GM19468 (cell line): Measurements from ENCODE around the gene NFYC.

ENCODE experiments used
- ATAC-seq: cut with Tn5 transposase; IDR thresholded peaks from one replicate; pipeline ENCODE4 v1.9.1; 2021; ENCODE audit warnings: mild to moderate bottlenecking, moderate library complexity, moderate number of reproducible peaks; ENCODE audit not compliant: unreplicated experiment; ENCODE audit errors: extremely low read depth

Gene NFYC

DNA sequence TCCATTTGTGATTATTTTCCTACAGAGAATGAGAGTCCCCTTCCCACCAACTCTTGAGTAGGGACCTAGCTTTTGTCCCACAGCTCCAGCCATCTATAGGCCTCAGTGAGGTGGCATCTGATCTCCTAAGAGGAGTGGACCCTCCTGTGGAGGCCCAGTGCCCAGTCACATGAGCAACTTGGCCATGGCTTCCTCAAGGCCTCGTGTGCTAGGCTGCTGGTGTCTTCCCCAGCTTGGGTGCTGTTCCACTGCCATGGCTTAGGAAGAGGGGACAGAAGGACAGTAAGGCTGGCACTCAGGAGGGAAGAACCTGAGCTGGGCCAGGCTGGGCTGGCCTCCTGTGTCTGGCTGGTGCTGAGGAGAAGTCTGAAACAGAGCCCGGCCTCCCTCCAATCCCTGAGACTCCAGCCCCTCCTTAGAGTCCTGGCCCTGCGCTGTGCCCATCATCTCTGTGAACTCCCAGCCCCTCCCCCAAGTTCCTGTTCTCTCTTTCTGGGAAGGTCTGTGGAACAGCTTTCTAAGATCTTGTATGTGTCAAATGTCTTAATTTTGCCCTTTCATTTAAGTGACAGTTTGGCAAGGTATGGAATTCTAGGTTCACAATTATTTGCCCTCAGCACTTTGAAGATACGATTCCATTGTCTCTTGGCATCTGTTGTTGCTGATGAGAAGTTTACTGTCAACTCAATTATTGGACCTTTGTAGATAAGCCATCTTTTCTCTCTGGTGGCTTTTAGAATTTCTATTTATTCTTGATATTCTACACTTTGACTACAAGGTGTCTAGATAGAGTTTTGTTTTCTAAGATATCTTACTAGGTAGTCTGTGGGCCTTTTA lies 85.0 kb downstream of the NFYC start:
- no peak for ATAC-seq

DNA sequence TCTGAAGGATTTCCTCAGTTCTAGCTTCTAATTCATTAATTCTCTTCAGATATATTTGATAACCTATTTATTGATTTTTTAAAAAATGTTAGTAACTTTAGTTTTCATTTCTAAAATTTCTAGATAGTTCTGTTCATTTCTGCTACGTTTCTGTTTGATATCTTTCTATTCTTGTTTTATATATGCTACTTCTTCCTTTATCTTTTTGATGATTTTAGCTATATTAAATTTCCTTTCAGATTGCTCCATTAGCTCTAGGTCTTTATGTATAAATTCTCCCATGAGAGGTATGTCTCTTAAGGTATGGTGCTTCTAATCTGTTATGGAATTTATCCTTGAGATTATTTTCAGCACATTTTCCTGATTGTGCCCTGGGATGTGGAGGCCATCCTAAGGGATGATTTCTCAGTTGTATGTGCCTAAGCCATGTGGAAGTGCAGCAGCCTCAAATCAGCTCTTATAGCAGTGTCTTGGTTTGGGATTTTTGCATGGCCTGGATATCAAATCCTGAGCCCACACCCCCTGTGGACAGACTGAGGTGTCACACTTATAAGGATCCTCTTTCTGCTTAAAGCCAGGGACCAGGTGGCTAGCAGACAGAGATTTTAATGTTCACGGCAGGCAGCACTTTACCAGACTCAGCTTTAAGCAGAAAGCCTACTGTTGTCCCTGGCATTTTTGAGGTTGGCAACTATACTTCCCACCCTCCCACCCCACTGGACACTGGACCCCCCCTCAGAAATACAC lies 85.9 kb downstream of the NFYC start:
- ATAC-seq: no peak

DNA sequence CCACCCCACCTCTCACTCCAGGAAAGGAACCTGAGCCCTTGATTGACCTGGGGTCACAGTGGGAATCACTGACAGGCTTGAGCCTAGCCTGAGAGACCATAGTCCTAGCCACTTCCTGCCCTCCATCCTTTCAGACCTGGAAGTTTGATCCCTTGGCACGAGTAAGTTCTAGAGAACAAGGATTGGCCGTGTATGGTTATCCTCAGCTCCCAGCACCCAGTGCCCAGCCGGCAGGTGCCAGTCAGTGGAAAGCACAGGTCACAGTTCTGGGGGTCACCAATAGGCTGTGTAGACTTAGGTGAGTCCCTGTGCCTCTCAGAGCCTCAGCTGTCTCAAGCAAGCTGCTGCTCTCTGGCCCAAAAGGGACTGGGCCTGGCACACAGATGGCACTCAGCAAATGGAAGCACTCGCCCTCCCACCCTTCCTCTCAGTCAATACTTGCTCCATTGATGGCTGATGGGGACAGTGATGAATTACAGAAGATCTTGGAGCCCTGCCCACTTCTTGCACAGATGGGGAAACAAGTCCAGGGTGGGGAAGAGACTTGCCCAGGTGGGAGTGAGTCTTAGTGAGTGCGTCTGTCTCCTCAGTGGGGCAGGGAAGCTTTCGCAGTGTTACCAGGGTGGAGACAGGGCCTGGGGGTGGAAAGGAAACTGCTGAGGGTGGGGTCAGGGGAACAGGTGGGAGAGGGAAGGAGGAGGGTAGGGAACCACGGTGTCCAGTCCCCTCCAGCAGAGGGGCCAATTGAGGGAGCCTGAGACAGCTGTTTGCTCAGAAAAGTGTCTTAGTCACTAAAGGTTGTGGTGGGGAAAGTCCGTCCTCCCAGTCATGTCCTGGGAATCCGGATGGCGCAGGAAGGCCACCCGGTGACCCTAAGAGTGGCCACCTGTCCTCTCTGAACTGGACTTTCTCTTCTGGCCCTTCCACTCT lies 89.4 kb downstream of the NFYC start:
- ATAC-seq: no peak

DNA sequence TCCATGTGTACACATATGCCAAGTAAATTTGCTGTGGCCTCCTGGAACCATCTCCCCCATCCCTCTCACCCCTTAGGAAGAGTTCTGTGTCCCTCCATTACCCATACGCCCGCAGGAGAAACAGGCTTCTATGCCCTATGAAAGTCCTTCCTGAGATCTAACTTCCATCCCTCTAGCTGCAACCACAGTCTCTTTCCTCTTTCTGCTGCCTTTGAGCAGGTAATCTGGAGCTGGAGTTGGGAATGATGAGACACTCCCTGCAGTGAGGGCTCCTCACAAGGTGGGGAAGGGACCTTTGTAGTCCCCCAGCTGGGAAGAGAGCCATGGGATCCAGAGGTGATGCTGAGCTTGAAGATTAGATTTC lies 90.1 kb downstream of the NFYC start:
- ATAC-seq: no peak

DNA sequence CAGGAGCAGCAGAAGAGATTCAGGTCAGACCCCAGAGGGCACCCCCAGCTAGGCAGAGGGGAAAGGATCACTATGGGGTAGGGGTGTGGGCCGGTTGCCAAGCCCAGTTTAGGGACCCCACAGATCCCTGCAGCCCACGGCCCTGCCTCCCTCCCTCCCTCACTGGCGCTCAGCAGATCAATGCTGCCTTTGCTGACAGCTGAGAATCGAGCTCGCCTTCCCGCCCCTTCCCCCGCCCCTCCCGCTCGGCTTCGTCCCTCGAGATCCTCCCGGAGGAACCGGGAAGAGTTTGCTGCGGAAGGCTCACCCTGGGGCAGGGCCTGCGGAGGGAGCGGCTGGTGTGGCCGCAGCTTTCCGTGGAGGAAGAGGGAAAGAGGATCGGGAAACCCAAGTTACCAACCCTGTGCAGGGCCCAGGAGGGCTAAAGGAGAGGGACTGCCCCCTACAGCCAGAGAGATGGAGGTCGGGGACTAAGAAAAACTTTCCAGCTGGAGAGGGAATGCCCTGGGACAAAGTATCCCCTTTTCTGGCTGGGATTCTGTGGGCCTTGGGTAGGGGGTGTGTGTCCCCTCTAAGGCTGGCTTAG lies 91.0 kb downstream of the NFYC start:
- no peak for ATAC-seq

DNA sequence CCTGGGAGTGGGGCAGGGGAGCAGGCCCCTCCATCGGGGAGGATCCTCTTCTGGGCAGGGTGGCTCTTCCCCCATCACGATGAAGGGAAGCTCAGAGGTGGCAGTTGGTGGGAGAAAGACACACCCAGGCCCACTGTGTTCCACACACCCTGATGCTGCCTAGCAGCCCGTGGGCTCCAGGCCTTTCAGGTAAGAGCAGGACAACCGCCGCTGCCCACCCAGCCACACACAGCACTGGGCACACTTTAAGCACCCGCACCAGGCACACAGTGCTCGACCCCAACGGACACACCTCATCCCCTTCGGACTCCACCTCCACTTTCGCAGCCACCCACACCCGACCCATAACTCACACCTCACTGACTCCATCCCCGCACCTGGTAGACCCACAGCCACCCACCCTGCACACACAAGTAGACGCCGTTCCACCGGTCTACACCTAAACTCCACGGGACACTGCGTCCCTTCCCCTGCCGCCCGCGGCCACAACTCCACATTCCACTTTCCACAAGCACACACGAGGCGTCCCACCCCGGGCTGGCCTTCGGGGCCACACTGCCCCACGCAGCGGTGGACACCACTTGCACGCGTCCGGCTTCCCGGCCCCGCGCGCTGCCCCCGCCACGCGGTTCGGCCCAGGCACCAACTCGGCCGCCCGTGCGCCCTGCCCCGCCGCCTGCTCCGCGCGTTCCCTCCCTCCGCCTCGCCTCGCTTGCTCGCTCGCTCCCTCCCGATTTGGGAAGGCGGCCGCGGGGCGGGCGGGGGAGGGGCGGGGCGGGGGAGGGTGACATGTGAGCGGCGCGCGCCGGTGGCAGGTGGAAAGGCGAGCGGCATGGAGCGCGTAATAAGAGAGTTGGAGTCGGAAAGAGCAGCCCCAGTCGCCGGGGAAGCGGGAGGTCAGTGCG lies 91.7 kb downstream of the NFYC start, which contains the start of gene KCNQ4:
KCNQ4 (plus strand) TSS at position 787 of the 905 bp plus-strand sequence. CDS start 307 bp downstream, outside the sequence.
- no peak for ATAC-seq

DNA sequence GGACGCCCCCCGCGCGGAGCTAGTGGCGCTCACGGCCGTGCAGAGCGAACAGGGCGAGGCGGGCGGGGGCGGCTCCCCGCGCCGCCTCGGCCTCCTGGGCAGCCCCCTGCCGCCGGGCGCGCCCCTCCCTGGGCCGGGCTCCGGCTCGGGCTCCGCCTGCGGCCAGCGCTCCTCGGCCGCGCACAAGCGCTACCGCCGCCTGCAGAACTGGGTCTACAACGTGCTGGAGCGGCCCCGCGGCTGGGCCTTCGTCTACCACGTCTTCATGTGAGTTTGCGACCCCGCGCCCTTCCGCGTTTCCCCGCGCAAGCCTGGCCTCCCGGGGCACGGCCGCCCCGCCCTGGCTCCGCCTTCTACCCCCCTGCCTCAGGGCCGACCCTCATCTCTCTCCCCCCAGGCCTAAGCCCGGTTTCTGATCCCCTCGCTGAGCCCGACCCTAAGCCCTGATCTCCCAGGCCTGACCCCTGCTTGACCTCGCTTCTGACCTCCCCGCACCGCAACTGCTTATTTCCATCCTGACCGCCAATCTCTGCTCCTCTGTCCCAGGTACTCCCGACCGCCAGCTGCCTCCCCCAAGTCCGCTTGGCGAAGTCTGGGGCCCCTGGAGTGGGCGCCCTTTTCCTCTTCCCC lies 92.8 kb downstream of the NFYC start:
- ATAC-seq: no peak

DNA sequence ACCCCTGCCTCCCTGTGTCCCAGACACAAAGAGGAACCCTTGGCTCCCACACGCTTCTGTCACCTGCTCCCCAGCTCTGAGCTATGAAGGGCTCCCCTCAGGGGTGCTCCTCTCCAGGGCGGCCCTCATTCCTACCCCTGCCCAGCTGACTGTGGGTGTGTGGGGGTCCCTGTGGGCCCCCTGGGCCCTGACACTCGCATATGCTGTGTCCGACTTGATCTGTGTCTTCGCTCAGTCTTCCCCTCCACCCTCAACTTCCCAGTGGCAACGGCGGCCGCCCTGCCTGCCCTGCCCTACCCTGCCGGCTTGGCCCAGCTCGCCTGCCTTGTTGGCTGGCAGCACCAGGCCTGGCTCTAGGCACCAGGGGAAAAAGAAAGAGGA lies 93.3 kb downstream of the NFYC start:
- ATAC-seq: no peak

DNA sequence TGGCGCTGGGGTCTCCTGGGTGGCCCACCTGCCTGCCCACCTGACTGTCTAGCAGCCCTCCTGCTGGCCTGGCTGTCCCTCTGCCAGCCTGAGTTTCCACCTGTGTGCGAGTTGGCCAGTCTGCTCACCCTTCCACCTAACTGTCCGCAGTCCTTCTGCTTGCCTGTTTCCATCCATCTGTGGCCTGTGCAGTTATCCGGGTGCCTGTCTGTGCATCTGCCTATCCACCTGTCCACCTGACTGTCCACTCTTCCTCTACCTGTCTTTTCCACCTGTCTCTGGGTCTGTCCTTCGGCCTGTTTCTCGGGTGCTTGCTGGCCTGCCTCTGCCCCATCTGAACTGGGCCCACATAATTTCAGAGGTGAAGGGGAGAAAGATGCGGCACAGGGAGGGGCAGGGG lies 93.9 kb downstream of the NFYC start:
- no peak for ATAC-seq

DNA sequence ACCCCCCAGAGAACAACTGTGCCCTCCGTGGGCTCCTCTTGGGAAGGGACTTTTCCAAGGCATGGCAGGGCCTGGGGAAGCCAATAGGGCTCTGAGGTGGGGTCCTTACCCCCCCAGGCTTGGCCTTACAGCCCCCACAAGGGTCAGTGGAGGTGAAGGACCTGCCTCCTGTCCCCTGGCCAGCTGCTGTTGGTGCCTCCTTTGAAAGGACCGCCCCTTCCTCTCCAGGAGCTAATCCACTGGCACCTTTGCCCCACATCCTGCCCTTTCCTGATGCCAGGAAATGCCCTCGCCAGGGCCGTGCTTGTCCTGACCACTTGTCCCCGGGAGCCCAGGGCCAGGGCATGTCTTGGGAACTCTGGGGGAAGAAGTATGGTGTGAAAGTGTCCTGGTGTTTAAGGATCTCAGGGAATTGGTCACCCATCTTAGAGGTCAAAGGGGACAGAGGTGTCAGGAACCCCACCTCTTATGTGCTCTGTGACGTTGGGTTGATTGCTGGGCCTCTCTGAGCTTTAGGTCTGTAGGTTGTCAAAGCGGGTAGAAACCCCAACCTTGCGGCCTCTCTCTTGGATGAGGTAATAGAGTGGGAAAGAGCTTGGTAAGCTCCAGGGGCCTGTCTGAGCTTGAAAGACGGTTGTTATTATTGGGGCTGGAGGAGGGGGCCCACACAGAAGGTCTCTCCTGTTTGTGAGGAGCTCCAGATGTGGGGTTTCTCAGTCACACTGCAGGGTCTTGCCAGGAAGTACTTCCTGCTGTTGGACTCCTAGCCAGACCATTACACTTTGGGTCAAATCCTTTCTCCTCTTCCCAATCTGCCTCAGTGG lies 94.9 kb downstream of the NFYC start:
- ATAC-seq: no peak

DNA sequence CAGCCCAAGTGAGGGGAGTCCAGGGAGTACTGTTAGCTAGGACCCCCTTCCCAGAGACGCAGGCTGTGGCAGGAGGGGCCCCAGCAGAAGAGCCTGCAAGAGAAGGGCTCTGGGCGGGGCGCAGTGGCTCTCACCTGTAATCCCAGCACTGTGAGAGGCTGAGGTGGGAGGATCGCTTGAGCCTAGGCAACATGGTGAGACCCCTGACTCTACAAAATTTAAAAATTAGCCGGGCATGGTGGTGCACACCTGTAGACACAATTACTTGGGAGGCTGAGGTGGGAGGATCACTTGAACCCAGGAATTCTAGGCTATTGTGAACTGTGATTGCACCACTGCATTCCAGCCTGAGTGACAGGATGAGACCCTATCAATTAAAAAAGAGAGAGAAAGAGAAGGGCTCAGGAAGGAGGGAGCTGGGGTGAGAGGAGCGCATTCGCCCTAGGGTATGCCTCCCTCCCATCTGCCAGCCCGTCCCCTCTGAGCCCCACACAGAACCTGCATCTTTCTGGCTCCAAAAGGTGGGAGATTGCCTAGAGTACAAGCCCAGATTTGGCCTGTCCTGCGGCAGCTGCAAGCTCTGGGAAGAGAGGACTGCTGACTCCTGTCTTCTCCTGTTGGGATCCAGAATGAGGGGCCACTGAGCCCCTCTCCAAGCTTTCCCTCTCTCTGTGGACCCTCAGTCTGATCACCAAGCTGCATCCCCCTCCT lies 95.6 kb downstream of the NFYC start:
- ATAC-seq: no peak

DNA sequence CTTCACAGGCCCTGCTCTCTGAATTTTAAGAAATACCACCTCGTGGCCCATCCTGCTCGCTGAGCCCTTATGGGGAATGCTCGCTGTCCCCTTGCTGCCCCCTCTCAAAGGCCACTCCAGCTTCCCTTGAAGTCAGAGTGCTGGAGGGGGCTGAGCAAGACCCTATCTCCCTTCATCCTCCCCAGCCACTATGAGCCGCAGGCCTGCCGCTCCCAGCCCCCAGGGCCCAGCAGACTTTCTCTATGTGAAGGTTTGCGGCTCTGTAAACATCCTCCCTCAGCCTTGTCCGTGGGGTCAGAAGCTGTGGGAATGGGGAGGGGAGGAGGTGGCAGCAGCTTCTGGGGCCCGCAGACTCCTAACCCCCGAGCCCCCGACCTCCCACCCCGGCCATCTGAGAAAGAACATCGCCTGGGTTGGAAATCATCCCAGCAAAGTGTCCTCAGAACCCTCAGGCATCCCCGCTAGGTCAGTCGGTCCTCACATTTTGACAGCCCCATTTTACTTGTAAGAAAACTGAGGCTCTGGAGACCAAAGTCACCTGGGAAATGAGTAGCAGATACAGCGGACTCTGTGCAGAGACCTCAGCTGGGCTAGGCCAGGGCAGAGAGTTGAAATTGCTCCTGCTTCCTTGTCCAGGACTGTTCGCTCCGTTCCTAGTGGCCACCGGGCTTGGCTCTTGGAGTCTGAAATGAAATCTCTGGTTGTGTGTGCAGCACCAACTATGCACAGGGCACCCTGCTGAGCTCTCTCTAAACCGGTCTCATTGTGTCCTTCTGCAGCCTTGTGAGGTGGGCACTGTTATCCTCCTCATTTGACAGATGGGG lies 96.4 kb downstream of the NFYC start:
- no peak for ATAC-seq

DNA sequence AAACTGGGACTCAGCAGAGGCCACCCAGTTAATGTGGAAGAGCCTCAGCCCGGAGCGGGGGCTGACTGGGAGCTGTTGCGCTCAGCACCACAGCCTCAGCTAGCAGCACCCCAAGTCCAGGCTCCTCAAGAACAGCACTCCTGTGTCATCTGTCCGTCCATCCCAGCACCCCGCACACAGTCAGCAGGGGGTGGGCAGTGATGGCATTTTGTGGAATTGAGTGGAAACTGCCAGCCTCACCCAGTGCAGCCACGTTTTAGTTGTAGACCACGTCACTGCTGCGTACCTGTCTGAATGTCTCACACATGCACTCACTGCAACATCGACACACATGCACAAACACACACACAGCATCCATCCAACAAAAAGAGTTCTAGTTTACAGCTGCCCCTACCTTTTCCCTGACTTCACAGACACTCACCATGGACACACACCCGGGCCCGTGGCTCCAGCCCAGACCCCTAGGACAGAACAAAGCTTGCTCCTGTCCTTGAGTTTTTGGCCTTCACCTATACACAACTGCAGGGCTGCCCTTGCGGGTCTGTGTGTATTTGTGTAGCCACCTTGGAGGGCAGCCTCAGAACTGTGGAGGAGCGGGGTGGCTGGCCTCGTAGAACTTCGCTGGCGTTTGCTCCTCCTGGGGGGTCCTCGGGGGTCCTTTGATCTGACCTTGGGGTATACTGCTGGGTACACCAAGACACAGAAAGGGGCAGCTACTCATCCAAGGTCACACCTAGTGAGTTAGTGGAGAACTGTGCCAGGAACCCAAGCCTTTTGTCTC lies 97.2 kb downstream of the NFYC start:
- no peak for ATAC-seq

DNA sequence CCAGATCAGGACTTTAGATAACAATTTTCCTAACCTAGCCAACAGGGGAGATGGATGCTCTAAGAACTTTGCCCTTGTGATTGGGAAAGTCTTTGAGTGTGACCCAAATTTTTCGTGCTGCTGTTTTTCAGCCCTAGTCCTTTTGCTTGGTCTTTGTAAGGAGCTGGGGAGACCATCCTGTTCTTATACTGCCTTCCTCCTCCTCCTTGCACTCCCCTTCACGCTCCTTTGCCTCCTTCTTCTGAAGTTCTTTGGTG lies 97.8 kb downstream of the NFYC start:
- ATAC-seq: no peak

DNA sequence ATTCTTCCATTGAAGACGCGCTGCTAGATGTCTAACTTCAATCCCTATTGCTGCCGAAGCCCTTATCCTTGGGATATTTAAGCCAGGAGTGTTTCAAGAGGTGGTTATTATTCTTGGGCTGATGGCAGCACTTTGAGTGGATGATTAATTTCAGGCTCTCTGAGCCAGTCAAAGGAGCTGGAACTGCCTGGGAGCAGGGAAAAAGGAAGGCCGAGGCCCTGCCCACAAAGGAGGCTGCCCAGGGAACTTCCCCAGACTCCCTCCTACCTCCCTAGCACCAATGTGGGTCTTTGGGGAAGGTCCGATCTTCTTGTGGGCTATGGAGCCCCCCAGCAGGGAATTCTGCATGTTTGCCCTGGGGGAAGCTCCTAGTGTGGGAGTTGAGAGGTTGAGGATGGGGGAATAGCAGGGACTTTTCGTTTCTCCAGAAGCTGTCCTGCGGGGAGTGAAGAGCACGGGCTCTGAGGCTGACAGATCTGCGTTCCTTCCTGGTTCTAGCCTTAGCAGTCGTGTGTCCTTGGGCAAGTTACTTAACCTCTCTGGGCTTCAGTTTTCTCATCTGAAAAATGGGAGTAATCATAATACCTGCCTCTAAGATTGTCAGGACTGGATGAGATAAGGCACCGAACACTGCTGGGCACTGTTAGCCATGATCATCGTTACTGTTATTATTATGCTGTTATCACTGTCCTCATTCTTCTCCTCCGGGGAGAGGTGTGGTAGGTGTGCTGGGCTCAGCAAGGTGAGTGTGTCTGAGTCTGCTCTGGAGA lies 98.3 kb downstream of the NFYC start:
- ATAC-seq: no peak
